Gastrocnemius medialis (tissue), 4 donors: ENCODE results near the gene NEK6. TPM values are rescaled to one million over a fixed set of nuclear protein-coding genes. Genes with fewer than 3 reads are reported as not detected.

Experiments used
- ATAC-seq, 2 donors: fragments of 150-250 bp; one replicate each; pipeline ENCODE4 v1.9.1; 2016
- DNase-seq, 2 donors: peaks; one replicate each; pipeline ENCODE4 v3.0.0-alpha.2; 2019
- H3K27ac ChIP-seq, 4 donors: fragments of 200-600 bp; sonication (generic); 1 replicate in 1 of 4; 2 replicates in 3 of 4; pipeline ENCODE4 v1.5.1; 2016 to 2018; ENCODE audit warnings: mild to moderate bottlenecking in 2 of 4, moderate library complexity in 1 of 4
- H3K27me3 ChIP-seq, 3 donors: fragments of 200-600 bp; sonication (generic) in 2 of 3; 1 replicate in 1 of 3; 2 replicates in 2 of 3; pipeline versions ENCODE4 v1.5.1 to v1.6.0; 2016 to 2019; ENCODE audit warnings: mild to moderate bottlenecking in 1 of 3, moderate library complexity in 1 of 3
- H3K36me3 ChIP-seq, 2 donors: fragments of 200-600 bp; sonication (generic) in 1 of 2; one replicate each; pipeline ENCODE4 v1.5.1; 2017 to 2018
- H3K4me1 ChIP-seq, 2 donors: fragments of 200-600 bp; sonication (generic) in 1 of 2; one replicate each; pipeline ENCODE4 v1.5.1; 2016 to 2017; ENCODE audit warnings: mild to moderate bottlenecking in 2 of 2
- H3K4me3 ChIP-seq, 4 donors: fragments of 200-600 bp; sonication (generic) in 3 of 4; 1 replicate in 1 of 4; 2 replicates in 3 of 4; pipeline ENCODE4 v1.5.1; 2016 to 2019; ENCODE audit warnings: mild to moderate bottlenecking in 2 of 4
- H3K9me3 ChIP-seq, 3 donors: fragments of 200-600 bp; sonication (generic) in 2 of 3; 1 replicate in 1 of 3; 2 replicates in 2 of 3; pipeline ENCODE4 v1.5.1; 2016 to 2019
- POLR2A ChIP-seq, 2 donors: fragments of 450-650 bp; IDR thresholded peaks; one replicate each; pipeline ENCODE4 v1.6.1; 2017; ENCODE audit warnings: antibody characterized with exemption in 2 of 2, mild to moderate bottlenecking in 2 of 2, moderate library complexity in 2 of 2
- in situ Hi-C, 4 donors: fragments of 200-750 bp; cut with MboI; loops; one replicate each; pipeline versions ENCODE4 v1.15.0 to v1.8.0; 2017; ENCODE audit warnings: low sequenced_read_pairs in 4 of 4
- intact Hi-C: fragments of 100-400 bp; cut with DNase I; formaldehyde crosslinking; loops from one replicate; pipeline ENCODE4 v1.15.1; 2023; ENCODE audit warnings: low total_unique reads
- total RNA-seq, 4 donors: library from RNA; depleted of rRNA; stranded (reverse); fragments of >200 nt; gene quantifications; one replicate each; pipeline versions ENCODE4 v1.1.0 to v1.2.3, GENCODE V29; 2016
- TF ChIP-seq, protein P1 (sequence below), 5 experiments: fragments of 450-650 bp in 3 of 5; fragments of 200-600 bp in 2 of 5; sonication (generic) in 2 of 5; IDR thresholded peaks in 4 of 5; conservative IDR thresholded peaks in 1 of 5; 1 replicate in 4 of 5; 2 replicates in 1 of 5; pipeline ENCODE4 v1.5.1; 2016 to 2019; ENCODE audit warnings: antibody characterized with exemption in 5 of 5, mild to moderate bottlenecking in 3 of 5, moderate library complexity in 3 of 5

NEK6 gene
- total RNA-seq, 4 donors from 2014 or later, result 2.3 to 10.1 (median 3.5) TPM

DNA sequence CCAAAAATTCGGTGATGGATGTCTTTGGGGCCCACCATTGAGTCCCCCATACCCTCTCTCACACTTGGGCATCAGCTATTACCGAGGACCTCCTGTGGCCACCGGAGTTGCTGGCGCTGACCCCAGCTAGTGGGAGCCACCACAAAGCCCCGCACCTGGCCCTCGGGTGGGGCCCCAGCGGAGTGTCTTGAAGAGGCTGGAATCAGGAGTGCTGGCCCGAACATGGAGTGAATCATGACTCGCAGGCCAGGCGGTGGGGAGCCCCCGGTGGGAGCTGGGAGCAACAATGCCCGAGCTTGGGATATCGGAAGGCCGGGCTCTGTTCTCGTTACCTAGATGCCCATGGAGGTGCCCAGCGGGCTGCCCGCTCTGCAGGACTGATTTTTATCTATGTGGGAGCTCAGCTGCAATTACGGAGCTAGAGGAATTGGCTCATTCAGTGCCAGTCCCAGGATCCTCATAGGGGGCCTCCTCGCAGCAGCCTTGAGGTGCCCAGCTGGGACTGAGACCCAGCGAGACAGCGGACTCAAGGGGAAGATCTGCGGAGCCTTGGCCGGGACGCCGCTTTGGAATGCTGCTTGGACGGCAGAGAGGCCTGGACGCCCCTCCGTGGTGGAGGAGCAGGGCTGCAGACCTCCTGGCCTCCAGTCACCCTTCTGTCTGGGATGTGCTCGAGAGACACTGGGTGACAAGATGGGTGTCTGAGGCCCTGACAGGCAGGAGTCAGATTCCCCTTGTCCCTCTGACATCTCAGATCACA, 86.7 kb downstream of the NEK6 start:
- H3K9me3 ChIP-seq, result no peaks in the 10 kb centered on the region
- ATAC-seq (no peak), DNase-seq (no peak)
- in situ Hi-C loops (no loop called here), intact Hi-C loops (no loop called here)
- H3K27ac ChIP-seq, result peak overlapping the region in 1 of 4 donors; percentile 75
- H3K4me1 ChIP-seq, result peaks cover 14 to 16% of the 10 kb centered on the region in 2 donors
- H3K27me3 ChIP-seq, result no peaks in the 10 kb centered on the region
- H3K36me3 ChIP-seq, result peaks cover 0 to 17% of the 10 kb centered on the region in 2 donors
- H3K4me3 ChIP-seq, result no peak overlapping the region
- TF ChIP-seq, protein P1, sequence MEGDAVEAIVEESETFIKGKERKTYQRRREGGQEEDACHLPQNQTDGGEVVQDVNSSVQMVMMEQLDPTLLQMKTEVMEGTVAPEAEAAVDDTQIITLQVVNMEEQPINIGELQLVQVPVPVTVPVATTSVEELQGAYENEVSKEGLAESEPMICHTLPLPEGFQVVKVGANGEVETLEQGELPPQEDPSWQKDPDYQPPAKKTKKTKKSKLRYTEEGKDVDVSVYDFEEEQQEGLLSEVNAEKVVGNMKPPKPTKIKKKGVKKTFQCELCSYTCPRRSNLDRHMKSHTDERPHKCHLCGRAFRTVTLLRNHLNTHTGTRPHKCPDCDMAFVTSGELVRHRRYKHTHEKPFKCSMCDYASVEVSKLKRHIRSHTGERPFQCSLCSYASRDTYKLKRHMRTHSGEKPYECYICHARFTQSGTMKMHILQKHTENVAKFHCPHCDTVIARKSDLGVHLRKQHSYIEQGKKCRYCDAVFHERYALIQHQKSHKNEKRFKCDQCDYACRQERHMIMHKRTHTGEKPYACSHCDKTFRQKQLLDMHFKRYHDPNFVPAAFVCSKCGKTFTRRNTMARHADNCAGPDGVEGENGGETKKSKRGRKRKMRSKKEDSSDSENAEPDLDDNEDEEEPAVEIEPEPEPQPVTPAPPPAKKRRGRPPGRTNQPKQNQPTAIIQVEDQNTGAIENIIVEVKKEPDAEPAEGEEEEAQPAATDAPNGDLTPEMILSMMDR (IDR thresholded peaks at IDR 0.05 in 4 of 5, conservative IDR thresholded peaks at IDR 0.05 in 1 of 5), result no peak
- no peak for TF ChIP-seq POLR2A (IDR thresholded peaks at IDR 0.05)

DNA sequence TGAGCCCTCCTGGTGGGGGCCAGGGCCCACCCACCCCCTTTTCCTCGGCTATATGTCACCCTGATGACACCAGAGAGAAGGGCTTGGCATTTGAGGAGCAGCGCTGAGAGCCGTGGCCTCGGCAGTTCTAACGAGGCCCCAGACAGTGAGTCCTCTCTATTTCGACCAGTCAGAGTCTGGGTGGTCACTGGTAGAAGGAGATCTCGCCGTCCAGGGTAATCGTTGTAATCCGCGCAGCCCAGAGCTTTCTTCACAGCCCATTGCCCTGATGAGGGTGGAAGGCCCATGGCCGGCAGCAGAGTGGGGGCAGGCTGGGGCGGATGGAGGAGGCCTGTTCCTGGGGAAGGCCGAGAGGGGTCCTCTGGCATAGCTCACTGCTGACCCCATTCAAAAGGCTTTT, 87.3 kb downstream of the NEK6 start:
- DNase-seq (no peak), ATAC-seq (no peak)
- in situ Hi-C loops, result no loop called here
- TF ChIP-seq POLR2A (IDR thresholded peaks at IDR 0.05), result no peak
- TF ChIP-seq, protein P1 (IDR thresholded peaks at IDR 0.05 in 4 of 5, conservative IDR thresholded peaks at IDR 0.05 in 1 of 5), result no peak
- H3K4me1 ChIP-seq, result peaks cover 14 to 16% of the 10 kb centered on the region in 2 donors
- intact Hi-C loops, result no loop called here
- peaks cover 0 to 19% of the 10 kb centered on the region in 2 donors for H3K36me3 ChIP-seq
- no peak overlapping the region for H3K27ac ChIP-seq
- no peak overlapping the region for H3K4me3 ChIP-seq
- no peaks in the 10 kb centered on the region for H3K9me3 ChIP-seq
- H3K27me3 ChIP-seq, result no peaks in the 10 kb centered on the region

DNA sequence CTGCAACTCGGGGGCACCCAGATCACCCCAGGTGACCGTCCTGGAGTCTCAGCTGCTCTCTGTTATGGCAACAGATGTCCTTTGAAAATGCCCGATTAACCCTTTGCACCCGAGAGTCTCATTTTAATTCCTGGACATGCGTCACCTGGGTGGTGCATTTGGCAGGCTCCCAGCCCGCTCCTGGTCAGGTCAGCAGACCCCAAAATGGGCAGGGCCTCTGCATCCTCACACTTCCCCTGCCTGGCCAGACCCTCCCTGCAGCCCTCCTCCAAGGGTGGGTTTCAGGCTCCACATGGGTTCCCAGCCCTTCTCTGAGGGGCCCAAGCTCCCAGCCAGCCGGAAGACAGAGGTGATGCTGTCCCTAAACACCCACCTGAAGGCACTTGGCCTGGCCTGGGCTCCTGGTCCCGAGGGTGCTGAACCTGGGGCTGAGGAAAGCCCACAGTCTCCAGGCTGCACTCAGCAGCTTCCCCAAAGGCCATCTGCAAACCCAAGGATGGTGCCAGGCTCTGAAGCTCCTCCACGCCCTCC, 88.1 kb downstream of the NEK6 start:
- Histone ChIP-seq H3K27ac (no peak overlapping the region), H3K36me3 (peaks cover 0 to 24% of the 10 kb centered on the region in 2 donors), H3K9me3 (no peaks in the 10 kb centered on the region), H3K4me1 (peaks cover 14 to 16% of the 10 kb centered on the region in 2 donors), H3K27me3 (no peaks in the 10 kb centered on the region), H3K4me3 (no peak overlapping the region)
- no peak for ATAC-seq
- DNase-seq, result no peak
- TF ChIP-seq, protein P1 (IDR thresholded peaks at IDR 0.05 in 4 of 5, conservative IDR thresholded peaks at IDR 0.05 in 1 of 5), result no peak
- in situ Hi-C loops (no loop called here), intact Hi-C loops (no loop called here)

DNA sequence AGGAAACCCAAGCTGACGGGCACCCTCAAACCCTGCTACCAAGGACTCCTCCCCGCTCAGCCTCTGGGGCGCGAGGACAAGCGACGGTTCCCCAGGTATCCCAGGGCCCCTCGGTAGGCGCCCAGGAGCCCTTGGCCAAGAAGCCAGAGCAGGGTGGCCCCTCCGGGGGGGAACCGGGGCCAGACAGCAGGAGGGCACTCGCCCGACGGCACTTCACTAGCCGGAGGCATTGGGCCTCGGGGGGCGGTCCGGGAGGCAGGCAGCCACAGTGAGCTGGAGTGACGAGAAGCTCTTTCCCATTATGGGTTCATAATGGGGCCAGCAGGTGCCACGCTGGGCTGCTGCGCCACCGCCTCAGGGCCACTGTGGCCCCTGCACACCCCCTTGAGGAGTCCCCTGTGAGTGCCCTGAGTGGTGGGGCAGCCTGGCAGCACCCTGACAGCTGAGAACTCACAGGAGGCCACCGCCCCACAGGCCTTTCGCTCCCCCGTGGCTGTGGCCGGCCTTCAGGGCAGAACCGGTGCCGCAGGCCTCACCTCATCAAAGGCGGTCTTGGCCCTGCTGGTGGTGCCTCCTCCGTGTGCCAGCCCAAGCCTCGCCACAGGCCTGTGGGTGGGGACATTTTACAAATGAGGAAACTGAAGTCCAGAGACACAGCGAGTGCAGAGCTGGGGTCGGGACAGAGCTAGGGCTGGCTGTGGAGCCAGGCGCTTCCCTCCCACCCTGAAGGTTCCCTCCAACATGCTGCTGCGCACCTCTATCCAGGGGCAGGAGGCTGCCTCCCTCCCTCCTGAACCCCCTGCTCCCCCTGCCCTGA, 88.8 kb downstream of the NEK6 start:
- Histone ChIP-seq H3K4me1 (peaks cover 14 to 16% of the 10 kb centered on the region in 2 donors), H3K9me3 (no peaks in the 10 kb centered on the region), H3K27ac (no peak overlapping the region), H3K4me3 (no peak overlapping the region), H3K36me3 (peaks cover 0 to 31% of the 10 kb centered on the region in 2 donors), H3K27me3 (no peaks in the 10 kb centered on the region)
- no peak for ATAC-seq
- in situ Hi-C loops, result no loop called here
- intact Hi-C loops, result no loop called here
- no peak for TF ChIP-seq POLR2A (IDR thresholded peaks at IDR 0.05)
- TF ChIP-seq, protein P1 (IDR thresholded peaks at IDR 0.05 in 4 of 5, conservative IDR thresholded peaks at IDR 0.05 in 1 of 5), result no peak
- no peak for DNase-seq
